IPS DF 4.7 (cell line): ENCODE data around the gene ARHGAP10.

Experiments
- DNase-seq: peaks from one replicate; pipeline ENCODE4 v3.0.0-alpha.2; 2013; ENCODE audit warnings: low spot score; ENCODE audit errors: extremely low read depth

The ARHGAP10 gene

GRCh38 chr4:148023512-148024181, 291.8 kb downstream of the ARHGAP10 start:
- DNase-seq: no peak

- no peak for DNase-seq
These were observed 294.1 kb downstream of the ARHGAP10 start for GRCh38 chr4:148025981-148026380.

- DNase-seq: no peak
These were observed 295.3 kb downstream of the ARHGAP10 start for GRCh38 chr4:148027201-148027600.

DNA sequence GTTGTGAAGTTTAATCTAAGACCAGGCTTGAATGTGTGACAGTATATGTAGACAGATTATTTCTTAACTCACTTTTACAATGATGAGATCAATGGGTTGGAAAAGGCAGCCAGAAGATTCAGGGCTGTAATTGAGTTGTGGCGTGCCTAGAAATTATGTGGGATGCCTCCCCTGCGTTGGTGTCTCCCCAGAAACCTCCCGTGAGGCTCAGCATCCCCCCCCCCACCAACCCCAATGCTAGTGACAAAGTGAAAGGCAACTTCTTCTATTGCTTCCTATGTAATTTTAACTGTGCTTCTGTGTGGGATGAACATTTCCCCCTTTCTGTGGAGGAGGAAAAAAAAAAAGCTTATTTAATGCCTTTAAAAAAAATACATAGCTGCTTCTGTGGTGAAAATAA, 297.9 kb downstream of the ARHGAP10 start:
- no peak for DNase-seq

DNA sequence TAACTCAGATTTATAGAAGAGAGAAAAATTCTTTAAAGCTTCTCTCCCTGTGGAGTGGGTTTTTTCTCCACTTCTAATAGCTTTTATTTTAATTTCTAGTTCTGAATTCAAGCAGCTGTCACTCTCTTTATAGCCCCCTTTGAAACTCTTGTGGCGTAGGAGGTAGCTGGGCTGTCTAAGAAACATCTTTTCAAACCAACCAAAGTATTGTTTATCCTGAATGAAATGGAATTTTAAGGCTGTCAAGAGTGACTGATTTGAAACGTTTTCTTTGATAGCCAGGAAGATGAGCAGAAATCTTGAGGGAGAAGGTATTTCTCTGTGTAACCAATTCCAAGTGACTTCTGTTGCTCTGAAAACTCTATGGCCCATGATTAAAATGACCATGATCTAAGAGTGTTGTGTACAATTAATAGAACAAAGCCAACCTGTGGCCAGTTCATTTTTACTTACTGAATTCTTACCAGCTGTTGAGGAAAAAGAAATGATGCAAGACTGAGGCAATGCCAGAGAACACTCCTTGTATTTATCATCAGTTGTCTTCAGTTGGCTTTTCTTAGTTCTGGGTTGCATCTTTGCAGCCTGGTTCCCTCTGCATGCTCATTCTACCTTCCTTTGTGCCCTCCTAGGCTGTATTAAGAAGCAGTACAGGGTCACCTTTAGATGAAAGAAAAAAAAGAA, 298.4 kb downstream of the ARHGAP10 start:
- no peak for DNase-seq

DNA sequence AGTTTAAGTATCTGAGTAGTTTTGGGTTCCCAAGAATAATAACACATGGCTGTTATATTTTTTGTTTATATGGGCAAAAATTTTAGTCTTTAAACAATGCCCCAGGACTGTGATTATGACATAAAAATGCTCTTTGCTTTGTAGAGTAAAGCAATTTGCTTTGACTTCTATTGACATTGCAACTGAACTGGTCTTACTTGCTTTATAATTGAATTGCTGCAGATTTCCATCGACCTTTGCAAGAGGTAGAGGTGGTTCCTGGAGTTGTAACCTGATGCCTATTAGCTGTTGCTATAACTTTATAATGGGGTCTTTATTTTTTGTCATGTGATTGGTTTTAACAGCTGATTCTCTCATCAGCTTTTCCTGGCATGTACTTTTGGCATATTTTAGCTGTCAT, 302.9 kb downstream of the ARHGAP10 start:
- no peak for DNase-seq

DNA sequence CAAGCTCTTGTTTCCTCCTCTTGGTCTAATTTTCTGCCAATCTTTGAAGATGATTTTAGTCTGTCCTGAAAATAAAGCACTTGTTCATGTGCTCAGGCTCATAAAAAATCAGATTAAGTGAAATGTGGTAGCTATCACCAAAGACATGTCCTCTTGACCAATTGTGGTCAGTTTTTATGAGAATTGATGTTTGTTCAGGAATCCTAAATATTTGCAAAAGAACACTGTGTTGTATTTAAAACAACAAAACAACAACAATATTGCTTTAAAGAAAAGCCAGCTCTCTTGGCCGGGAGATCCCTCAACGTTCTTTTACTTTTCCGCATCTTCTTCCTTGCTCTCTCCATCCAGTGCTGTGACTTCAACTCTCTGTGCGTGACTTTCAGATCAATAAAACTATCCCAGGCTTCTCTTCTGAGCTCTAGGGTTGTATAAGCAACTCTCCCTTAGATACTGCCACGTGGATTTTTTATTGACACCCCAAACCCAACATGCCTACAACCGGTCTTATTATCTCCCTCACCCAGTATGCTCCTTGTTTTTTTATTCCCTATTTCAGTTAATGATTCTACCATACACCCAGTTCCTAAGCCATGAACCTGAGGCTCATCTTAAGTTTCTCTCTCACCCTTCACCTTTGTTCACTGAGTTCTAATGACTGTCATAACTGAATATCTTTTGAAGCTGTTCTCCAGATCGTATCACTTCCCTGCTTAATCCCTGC, 309.9 kb downstream of the ARHGAP10 start:
- no peak for DNase-seq

GRCh38 chr4:148044089-148044911, 312.4 kb downstream of the ARHGAP10 start:
- DNase-seq: no peak

- no peak for DNase-seq
These were observed 313.0 kb downstream of the ARHGAP10 start for GRCh38 chr4:148044912-148045352.

GRCh38 chr4:148048598-148048997, 316.7 kb downstream of the ARHGAP10 start:
- DNase-seq: no peak

GRCh38 chr4:148051403-148051802, 319.5 kb downstream of the ARHGAP10 start:
- no peak for DNase-seq

GRCh38 chr4:148052448-148052847, 320.6 kb downstream of the ARHGAP10 start:
- DNase-seq: no peak

DNA sequence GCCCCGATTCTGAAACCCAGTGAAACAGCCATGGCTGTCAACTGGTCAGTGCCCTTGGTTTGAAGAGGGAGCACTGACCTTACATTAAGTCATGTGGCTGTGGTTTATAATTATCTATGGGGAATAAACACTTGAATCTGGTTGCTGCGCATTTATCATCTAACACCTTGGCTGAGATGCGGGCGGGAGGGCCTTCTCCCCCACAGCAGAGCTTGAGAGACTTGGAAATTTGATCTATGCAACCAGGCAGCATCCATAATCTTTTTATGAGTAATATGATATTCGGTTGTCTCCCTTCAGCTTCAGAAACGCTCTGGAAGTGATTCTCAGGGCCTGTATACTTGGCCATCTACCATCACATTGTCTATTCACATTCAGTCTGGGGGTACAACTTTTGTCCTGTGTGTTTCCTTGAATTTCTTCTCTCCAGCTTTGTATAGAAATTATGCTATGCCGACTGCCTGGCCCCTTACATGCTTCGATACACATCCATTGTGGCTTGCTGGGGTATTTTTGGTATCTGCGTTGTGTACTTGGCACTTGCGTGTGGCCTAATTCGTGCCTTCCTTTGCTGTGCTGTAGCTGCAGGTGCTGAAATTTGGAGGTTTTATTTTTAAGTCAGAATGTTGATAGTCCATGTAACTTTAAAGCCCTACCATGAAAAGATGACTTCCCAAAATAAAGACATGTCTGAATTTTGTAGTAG, 321.6 kb downstream of the ARHGAP10 start:
- no peak for DNase-seq

- DNase-seq: no peak
These were observed 322.4 kb downstream of the ARHGAP10 start for GRCh38 chr4:148054275-148054674.

DNA sequence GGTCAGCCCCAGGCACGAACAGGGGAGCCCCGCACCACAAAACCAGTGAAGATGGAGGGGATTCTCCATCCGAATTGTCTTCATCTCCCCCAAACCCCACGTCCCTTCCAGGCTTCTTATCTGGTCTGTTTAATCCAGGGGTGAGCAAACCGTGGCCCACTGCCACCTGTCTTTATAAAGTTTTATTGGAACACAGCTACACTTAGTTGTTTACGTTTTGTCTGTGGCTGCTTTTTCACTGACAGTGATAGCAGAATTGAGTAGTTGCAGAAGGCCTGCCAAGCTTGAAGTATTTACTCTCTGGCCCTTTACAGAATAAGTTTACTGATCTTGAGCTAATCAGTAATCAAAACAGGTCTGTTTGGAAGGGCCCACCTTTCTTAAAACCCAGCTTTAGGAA, 324.0 kb downstream of the ARHGAP10 start:
- no peak for DNase-seq

GRCh38 chr4:148056879-148057278, 325.0 kb downstream of the ARHGAP10 start:
- peak; percentile 25 for DNase-seq

DNA sequence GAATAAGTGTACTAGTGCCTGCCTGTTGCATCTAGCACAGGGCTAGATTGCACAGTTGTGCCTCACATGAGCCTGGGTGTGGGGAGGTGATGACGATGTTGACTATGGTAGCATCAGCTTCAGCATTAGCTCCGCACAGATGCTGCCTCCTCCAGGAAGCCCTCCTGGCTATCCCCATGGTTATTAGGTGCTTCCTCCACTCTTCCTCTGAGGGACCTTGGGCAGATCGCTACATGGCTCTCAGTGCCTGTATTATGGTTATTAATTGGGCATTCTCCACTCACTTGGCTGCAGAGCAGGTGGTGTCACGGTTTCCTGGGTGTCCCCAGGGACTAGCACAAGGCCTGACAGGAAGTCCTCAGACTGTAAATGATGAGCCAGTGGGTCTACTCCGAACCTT, 325.6 kb downstream of the ARHGAP10 start:
- DNase-seq: no peak

- no peak for DNase-seq
These were observed 326.3 kb downstream of the ARHGAP10 start for GRCh38 chr4:148057984-148058859.

- no peak for DNase-seq
These were observed 327.8 kb downstream of the ARHGAP10 start for GRCh38 chr4:148059617-148060180.
